GM10266 (cell line): Measurements from ENCODE around the gene PAK4.
"Not testable (repeated sequence)": the region's sequence is repeated elsewhere in the genome, so short reads cannot be mapped to it uniquely, and the experiment has no call there.

Source experiments
- DNase-seq: peaks from one replicate; pipeline ENCODE4 v3.0.0; 2012; ENCODE audit errors: extremely low spot score
- TF ChIP-seq, protein P1 (sequence below): IDR thresholded peaks from 2 replicates; pipeline ENCODE4 v1.5.1; 2012; ENCODE audit warnings: mild to moderate bottlenecking, low read depth; ENCODE audit not compliant: control insufficient read depth, insufficient read depth; ENCODE audit errors: missing control alignments

The PAK4 gene

DNA sequence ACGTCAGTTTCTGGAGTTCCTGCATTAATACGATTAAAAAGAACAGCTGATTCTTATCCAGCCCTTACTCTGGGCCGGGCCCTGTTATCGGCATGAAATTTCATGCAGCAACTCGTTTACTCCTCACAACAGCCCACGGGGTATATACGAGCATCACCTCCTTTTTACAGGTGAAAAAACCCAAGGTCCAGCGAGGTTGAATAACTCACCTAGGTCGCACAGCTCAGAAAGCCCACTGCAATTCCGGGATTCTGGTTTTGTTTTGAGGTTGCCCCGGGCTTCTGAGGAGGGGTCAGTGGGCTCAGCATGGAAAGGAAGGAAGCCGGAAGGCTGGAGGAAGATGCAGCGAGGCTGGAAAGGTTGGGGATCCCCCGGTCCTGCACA, 42.0 kb upstream of the PAK4 start:
- TF ChIP-seq, protein P1, sequence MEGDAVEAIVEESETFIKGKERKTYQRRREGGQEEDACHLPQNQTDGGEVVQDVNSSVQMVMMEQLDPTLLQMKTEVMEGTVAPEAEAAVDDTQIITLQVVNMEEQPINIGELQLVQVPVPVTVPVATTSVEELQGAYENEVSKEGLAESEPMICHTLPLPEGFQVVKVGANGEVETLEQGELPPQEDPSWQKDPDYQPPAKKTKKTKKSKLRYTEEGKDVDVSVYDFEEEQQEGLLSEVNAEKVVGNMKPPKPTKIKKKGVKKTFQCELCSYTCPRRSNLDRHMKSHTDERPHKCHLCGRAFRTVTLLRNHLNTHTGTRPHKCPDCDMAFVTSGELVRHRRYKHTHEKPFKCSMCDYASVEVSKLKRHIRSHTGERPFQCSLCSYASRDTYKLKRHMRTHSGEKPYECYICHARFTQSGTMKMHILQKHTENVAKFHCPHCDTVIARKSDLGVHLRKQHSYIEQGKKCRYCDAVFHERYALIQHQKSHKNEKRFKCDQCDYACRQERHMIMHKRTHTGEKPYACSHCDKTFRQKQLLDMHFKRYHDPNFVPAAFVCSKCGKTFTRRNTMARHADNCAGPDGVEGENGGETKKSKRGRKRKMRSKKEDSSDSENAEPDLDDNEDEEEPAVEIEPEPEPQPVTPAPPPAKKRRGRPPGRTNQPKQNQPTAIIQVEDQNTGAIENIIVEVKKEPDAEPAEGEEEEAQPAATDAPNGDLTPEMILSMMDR: no peak
- DNase-seq: peak; percentile 16

DNA sequence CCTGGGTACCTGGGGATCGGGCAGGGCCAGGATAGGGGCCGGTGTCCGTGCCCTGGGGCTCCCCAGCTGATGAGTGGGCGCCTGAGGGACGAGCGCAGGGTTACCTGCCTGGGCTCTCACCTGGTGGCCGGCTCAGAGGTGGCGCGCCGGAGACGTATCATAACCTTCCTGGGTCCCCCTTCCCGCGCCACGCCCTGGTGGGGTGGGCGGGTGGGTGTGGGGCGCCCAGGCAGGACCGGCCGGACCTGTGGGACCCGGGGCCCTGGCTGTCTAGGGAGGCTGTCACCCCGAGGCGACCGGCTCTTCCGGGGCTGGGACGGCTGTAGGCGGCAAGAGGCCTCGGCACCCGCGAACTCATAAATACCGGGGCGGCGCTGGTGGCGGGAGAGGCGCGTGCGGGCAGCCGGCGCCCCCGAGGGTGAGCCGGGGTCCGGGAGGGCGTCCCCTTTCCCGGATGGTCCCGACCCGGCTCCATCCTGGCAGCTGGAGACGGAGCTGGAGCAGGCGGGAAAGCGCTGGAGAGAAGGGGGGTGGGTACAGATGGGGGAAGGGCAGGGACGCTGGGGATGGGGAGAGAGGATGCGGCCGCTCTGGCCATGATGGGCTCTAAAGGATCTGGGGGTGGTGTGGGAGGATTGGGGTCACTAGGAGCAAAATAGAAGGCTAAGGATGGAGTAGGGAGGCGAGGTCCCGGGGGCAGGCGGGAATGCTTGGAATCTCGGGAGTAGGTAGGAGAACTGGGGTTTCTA, 41.4 kb upstream of the PAK4 start, which contains the start of gene ACP7:
TSS of gene ACP7 (plus strand) at position 386 of the 749 bp plus-strand sequence. CDS start 902 bp downstream, outside the sequence.
- peak; percentile 27 for DNase-seq
- TF ChIP-seq, protein P1: no peak

DNA sequence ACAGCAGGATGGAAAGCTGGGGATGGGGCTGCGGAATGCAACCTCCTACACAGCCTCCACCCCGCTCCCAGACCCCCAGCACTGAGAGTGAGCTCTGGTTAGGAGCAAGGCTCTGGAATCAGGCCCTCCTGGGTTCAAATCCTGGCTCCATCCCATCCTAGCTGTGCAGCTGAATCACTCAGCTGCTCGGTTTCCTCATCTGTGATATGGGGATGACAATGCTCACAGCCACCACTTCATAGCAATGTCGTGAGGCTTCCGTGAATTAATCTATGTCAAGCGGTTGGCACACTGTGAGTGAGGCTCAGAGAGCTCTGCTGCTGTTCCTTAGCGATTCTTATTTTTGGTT, 40.9 kb upstream of the PAK4 start:
- TF ChIP-seq, protein P1: no peak
- peak; percentile 12 for DNase-seq

DNA sequence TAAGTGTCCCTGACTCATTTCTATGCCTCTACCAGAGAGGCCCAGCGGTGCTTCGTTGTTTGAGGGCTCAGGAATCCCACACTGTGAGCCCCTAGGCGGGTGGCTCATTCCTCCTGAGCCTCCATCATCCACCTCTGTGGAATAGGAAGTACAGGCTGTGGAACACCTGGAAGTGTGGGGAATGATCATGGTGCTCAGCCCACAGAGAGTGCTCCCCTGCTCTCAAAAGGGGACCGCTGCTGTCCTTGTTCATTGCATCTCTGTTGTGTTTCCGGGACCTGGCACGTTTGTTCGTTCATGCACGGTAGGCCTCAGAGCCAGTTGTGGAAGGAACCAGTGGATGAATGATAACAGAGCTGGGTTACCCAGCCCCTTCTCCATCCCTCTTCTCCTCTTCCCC, 40.2 kb upstream of the PAK4 start:
- peak; percentile 10 for DNase-seq
- TF ChIP-seq, protein P1: no peak

DNA sequence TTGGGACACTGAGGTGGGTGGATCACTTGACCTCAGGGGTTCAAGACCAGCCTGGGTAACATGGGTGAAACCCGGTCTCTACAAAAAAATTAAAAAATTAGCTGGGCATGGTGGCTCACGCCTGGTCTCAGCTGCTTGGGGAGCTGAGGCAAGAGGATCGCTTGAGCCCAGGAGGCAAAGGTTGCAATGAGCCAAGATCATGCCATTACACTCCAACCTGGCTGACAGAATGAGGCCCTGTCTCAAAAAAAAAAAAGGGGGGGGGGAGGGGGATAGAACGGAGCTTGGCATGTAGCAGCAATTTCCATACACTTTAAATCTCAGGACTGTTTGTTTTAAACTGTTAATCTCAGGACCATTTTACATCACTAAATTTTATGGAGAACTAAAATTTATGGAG, 39.2 kb upstream of the PAK4 start:
- no peak for DNase-seq
- TF ChIP-seq, protein P1: no peak

DNA sequence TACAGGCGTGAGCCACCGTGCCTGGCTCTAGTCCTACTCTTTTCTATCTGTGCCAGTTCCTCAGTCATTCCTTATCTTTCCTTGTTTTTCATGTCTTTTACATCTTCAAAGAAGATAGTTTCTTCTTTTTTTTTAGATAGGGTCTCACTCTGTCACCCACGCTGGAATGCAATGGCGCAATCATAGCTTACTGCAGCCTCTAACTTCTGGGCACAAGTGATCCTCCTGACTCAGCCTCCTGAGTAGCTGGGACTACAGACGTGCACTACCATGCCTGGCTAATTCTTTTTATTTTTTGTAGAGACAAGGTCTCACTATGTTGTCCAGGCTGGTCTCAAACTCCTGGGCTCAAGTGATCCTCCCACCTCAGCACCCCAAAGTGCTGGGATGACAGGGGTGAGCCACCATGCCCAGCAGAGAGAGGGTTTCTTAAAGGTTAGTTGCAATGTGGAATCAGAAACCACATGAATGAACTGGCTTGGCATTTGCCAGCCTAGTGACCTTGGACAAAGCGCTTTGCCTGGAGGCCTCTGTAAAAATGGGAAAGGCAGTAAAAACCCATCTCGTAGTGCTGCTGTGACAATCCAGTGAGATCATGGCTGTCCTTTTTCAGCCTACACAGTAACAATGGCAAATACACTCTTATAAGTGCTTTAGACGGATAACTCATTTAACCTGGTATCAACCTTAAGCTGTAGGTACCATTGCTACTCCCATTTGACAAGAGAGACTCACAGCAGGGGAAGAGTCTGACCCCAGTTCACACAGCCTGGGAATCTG, 37.5 kb upstream of the PAK4 start:
- TF ChIP-seq, protein P1: no peak
- no peak for DNase-seq

DNA sequence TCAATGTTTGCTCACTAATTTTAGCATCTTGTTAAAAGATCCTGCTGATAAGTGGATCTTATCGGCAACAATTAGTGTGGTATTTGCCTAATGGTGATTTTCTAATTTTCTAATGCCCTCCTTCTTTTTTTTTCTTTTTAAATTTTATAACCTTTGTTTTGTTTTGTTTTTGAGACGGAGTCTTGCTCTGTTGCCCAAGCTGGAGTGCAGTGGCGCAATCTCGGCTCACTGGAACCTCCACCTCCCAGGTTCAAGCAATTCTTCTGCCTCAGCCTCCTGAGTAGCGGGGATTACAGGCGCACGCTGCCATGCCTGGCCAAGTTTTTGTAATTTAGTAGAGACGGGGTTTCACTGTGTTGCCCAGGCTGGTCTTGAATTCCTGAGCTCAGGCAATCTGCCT, 35.6 kb upstream of the PAK4 start:
- DNase-seq: not testable (repeated sequence)

DNA sequence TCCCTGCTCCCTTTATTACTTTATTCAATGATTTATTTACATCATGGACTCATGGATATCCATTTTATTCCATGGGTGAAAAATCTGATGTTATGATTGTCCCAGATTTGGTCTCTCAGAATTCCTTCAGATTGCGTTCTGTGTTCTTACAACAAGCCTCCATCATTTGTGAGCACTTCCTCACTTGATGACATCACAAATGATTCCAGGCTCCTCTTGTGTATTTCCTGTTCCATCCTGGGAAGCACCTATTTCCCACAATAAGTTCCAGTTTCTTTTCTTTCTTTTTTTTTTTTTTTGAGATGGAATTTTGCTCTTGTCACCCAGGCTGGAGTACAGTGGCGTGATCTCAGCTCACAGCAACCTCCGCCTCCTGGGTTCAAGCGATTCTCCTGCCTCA, 34.7 kb upstream of the PAK4 start:
- no peak for DNase-seq
- TF ChIP-seq, protein P1: no peak

DNA sequence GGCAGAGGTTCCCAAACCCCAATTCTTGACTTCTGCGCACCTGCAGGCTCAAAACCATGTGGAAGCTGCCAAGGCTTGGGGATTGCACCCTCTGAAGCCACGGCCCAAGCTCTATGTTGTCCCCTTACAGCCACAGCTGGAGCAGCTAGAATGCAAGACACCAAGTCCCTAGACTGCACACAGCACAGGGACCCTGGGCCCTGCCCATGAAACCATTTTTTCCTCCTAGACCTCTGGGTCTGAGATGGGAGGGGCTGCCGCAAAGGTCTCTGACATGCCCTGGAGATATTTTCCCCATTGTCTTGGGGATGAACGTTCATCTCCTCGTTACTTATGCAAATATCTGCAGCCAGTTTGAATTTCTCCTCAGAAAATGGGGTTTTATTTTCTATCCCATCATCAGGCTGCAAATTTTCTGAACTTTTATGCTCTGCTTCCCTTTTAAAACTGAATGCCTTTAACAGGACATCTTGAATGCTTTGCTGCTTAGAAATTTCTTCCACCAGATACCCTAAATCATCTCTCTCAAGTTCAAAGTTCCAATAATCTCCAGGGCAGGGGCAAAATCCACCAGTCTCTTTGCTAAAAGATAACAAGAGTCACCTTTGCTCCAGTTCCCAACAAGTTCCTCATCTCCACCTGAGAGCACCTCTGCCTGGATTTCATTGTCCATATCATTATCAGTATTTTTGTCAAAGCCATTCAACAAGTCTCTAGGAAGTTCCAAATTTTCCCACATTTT, 29.6 kb upstream of the PAK4 start:
- not testable (repeated sequence) for DNase-seq
